GM18520 (cell line): ENCODE results near the gene SH3RF3.

ENCODE experiments used
- ATAC-seq: cut with Tn5 transposase; IDR thresholded peaks from one replicate; pipeline ENCODE4 v1.9.1; 2021; ENCODE audit not compliant: unreplicated experiment

The SH3RF3 gene

DNA sequence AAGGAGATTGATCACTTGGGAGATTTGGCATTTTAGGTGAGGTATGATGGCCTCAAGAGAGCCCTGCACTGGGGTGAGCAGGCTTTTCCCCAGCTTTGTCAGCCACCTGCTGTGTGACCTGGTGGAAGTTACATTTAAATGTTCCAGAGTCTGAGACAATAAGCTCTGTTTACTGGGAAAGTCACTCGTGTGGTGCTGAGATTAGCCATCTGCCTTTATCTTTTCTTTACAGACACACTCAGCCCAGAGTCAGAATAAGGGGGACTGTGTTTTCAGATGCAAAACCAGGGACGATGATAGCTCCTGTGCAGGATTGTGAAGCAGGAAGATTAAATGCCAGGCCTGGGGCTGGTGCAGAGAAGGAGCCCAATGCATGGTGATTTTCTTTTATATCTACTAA lies 47.9 kb downstream of the SH3RF3 start:
- no peak for ATAC-seq

DNA sequence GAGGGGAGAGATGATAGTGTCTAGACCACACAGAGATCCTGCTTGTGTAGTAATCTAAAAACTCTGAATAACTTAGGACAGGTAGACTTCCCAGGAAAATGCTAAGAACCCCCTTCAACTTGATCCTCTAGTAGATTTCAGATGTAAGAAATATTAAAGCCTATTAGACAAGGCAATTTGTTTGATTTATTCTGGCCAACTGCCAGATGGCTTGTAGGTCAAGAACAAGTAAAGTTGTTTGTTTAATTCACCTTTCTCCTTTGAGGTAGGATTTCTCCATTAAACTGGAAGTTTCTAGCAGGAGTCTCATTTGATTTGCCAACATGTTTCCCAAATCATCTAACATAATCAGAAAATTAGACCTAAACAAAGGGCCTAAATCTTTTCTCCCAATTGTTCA lies 48.6 kb downstream of the SH3RF3 start:
- ATAC-seq: no peak

DNA sequence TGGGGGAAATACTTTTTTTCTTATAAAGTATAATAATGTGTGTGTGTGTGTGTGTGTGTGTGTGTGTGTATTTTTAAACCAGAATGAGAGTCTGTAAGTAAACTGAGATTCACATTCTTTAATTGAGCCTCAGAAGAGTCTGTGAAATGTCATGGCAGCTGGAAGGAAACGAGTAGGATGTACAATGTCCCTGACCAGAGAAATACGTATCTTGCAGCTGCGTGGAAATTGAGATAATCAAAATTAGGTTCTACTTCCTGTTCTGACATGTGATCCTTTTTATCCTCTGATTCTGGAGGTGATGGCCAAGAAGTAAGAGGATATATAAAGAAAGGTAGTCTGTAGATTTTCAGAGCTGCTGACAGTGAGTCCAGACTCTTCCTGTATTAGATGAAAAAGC lies 50.0 kb downstream of the SH3RF3 start:
- no peak for ATAC-seq

DNA sequence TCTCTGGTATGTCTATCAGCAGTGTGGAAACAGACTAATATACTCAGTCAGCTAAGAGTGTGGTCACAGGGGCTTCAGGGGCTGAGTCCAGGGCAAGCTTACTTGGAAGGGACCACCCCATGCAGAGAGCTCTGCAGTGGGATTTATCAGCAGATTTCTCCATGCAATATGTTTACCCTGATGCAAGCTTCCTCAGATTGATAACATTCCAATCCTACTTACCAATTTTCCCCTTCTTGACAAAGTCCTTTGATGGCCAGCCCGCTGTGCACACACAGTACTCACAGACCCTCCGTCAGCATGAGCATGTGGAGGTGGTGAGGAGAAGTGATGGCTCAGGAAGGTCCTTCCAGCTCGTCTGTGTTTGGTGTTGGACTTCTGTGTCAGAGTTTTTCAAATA lies 51.8 kb downstream of the SH3RF3 start:
- no peak for ATAC-seq

DNA sequence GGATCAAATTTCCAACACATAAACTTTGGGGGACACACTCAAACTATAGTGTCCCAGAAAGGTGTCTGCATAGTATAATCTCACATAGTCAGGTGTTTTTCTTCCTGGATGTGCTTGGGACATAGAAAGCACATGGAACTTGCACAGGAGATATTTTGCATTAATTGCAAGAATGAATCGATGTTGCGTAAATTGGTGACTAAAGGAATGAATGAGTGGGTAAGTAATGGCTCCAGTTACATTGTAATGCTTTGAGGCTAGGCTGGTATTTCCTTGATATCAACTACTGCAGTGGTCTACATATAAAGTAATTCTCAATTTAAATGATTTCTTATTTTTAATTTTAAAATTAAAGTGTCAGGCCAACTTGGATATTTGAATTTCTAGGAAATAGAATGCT lies 53.4 kb downstream of the SH3RF3 start:
- ATAC-seq: no peak

DNA sequence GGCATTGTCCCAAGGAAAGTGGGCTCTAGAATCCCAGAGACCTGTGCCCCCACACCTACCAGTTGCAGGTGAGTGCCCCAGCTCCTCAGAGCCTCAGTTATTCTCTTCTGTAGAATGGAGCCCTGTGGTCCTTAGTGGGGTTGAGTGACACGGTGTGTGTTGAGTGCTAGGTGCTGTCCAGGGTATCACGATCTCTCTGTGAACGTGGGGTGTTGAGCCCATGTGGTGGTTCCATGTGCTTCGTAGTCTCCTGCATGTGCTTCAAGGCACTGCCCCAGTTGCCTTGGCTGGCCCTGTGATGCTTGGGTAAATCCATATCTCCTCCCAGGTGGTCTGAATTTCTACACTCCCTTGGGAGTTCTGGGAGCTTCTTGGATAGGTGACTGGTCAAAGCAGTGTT lies 54.9 kb downstream of the SH3RF3 start:
- no peak for ATAC-seq

DNA sequence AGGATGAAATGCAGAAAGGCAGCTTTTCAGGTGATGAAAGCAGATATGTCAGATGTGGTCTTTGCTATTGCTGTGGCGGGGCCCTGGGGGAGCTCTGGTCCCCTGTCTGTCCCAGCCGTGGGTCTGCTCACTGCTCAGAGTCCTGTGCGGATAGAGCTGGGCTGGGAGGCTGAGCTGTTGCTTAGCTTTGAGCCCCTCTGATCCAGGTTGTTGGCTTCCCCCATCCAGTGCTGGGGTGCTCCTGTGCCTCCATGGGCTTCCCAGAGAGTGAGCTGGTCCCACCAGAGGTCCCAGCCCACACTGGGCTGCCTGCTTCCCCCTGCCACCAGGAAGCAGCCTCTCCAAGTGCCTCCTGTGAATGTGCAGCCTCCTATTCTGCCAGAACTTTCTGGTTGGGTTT lies 55.4 kb downstream of the SH3RF3 start:
- no peak for ATAC-seq

DNA sequence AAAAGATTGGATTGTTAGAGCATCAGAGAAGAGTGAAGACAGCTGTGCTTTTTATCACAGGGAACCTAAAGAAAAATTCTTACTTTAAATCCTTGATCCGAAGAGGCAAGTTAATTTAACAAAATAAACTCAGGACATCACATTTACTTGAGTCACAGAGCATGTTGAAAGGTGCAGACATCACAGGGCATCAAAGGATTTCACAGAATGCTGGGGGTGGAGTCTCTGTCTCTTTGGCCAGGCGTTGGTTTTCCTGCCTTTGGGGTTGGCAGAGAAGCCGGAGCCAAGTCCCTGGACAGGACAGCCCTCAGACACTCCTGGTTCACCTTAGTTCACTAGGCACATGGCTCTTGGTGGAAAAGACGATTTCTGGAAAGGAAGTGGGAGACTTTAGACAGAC lies 56.3 kb downstream of the SH3RF3 start:
- ATAC-seq: no peak

DNA sequence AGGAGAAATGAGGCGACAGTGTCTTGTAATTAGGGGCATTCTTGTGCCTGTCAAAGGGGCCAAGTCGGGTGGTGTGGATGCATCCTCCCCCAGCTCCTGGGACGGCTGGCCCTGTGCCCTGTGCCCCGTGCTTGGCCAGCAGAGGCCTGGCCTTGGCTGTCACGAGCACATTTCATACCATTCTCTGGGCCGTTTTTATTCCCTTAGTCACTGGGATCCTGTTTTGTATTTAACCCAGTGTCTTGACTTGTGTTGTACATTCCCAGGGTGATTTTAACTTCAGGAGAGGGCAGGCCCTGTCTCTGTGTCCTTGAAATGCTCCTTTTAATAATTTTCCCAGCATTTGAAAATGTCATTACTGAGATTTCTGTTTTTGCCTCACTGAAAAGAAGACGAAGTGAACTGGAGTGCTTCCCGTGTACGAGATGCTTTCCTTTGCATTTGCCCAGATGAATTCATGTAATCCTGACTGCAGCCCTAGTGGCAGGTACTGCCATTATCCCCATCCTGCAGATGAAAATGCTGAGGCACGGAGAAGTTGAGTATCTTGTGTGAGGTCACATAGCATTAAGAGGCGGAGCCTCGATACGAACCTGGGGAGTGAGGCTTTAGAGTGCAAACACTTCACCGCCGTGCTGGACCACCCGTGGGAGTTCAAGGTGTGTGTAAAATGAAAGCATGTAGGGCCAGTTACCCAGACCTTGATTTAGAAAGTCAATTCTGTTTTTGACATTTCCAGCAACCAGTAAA lies 57.0 kb downstream of the SH3RF3 start:
- no peak for ATAC-seq

DNA sequence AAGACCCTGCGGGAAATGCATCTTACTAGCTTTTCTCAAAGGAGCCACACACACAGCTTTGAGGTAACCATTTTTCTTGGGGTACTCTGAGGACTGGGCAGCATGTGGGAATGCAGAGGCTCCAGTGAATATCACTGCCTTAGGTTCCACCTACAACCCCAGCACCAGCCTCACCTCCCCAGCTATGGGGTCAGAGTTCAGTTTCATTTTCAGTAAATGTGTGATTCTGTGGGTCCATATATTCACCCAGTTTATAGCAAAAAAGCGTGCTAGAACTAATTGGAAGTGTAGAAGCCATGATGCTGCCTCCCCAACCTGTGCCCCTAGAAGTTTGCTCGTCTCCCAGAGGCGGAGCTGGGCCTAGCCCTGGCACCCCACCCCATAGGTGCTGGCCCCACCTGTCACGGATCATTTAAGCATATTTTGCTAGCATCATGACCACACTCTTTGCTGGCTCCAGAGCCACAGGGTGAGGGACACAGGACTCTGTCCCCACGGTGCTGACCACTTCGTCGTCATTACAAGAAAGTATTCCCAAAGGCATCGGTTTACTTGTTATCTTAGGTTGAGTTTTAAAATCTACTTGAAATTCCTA lies 57.7 kb downstream of the SH3RF3 start:
- no peak for ATAC-seq

DNA sequence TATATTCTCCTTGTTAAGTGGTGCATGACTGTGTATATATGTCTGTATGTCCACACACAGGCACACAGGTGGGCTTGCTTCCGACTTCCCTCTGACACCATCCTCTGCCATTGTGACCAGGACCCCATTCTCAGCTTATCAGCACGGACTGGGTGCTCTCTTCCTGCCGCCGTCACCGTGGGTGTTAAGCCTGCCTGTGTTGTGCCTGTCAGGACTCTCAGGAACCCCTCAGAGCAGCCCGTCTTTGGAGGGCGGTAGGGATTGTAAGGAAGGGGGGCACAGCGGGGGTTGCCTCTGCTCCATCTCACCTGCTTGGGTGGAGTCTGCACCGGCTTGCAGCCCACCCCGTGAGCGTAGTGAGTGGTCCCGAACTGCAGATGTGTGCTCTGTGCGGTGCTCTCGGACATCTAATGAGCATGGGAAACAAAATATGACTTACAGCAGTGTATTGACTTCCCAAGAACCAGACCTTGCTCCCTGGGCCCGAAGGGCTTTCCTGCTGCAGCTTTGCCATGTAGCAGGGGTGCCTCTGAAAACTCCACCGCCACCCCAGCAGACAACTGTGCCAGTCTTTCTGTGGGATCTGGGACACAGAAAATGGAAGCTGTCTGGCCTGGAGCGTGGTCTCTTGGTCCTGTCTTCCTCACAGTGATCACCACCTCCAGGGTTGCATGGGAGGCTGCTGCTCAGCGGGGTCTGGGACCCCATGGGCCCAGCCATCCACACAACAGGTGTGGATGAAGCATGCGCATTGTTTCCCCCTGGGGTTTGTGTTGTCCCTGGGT lies 58.9 kb downstream of the SH3RF3 start:
- ATAC-seq: no peak

DNA sequence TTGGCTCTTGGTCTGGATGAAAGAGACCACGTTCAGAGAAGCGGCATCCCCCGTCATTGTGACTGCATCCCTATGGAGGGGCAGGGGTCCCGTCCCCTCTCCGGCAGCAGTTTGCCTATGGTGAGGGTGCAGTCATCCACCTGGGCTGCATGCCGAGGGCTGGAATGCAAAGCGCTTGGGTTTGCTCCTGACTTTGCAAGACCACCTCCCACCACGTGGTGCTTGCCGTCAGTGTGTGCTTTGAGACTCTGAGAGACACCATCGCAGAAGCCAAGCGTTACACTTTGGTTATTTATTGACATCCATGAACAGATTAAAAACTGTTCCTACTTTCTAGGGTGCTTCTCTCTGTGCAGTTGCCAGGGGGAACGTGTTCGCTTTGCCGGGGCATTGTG lies 59.5 kb downstream of the SH3RF3 start:
- ATAC-seq: no peak

DNA sequence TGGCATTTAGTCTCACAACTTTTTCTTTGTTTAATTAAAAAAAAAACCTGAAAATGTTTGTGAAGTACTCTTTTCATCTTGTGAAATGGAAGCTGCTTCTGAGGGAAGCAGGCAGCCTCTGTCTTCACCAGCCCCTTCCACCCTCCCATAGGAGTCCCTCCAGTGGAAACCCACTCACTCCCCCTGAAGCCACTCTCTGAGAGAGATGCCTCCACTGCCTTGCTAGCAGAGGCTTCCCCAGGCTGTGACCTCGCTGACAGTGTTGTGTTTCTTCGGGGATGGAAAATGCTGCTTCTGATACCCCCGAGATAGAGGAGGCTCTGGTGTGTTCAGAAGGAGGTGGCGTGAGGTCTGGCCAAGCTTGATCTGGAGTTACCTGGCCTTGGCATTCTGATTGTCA lies 59.9 kb downstream of the SH3RF3 start:
- ATAC-seq: no peak

DNA sequence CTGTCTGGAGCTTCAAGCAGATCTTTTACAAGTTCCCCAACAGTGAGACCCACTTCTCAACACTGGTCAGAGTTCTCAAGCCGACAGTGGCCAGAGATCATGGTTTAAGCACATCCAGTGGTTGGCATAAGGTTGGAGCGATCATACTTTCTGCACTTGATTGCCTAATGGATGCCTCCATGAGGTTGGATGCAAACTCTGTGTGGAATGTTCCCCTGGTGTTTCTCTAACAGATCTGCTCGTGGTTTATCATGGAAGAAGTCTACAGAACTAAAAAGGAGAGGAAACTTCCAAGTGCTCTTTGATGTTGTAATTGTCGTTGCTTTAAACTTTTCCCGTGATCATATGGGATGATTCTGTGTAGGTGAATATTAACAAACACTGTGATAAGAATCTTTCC lies 60.7 kb downstream of the SH3RF3 start:
- ATAC-seq: no peak

DNA sequence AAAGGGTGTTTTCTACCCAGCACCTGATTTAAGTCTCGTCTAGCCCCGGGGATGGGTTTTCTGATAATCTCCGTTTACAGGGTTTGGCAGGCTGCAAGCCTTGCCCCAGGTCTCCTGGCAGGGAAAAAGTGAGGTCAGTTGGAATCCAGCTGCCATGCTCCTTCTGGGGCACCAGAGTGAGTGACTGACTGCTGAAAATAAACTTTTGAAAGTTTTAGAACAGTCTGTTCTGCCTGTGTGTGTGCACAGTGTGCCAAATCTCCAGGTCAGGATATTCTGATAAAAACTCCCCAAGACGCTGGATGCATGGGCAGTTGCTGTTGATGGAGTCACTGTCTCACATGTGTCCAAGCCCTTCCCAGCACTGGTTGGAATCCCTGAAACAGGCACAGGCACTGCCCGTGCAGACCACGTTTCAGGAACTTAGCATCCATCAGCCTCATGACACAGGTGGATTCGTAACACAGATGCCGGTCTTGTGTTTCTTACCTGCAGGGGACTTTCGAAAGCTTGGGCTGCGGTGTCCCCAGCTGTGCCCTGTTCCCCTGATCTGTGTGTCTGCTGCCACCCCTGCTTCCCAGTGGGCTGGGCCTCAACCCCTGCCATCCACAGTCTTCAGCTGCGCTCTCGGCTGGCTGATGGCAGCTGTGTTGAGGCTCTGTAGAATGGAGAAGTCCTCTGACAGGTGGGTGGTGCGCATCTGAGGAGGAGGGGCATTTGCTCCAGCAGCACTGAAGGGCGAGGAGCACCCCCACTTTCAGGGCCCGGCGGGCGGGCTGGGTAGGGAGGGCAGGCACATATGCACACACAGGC lies 65.0 kb downstream of the SH3RF3 start:
- ATAC-seq: no peak

DNA sequence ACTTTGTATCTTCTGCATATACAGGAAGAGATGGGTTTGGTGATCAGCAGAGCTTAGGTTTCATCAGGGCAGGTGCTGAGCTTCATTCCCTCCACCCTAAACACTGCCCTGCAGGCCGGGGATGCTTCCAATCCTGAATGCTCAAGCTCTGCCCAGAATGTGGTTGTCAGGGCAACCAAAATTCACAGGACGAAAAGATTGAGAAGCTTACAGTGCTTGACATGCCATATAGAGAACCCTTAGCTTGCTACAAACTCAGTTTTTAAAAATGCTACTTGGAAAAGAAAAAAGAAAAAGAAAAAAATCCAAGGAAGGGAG lies 65.6 kb downstream of the SH3RF3 start:
- ATAC-seq: no peak

DNA sequence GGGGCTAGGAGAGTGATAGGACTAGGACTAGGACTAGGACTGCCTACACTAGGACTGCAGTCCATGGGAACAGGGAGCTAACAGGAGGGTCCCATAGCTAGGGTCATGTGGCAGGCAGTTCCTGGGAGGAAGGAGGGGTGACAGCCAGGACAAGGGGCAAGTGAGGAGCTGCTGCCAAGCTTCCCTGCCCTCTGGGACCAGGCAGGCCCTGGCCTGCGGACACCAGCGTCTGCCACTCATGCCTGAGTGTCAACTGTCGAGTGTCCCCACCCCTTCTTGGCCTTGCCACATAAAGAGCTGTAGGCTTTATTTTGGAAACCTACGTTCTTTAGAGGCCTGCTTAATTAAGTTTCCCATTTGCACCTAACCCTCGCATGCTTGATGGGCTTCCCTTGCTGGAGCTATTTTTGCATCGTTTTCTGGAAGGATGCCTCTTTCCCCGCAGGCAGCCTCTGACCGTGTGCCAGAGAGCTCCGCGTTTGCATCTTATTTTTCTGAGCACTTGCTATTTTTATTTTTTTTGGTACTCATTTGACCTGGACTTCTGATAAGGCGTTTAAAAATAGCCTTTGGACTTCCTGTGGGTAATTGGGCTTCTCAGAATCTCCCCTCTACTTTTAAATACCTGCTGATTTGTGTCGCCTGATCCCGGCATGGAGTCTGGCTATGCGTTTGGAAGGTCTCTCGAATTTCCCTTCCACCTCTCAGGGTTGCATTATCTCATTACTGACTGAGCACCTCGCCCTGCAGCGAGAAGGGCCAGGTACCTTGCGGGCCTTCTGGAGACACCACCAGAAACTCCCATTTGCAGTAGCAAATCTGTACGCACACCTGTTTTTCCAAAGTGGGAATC lies 66.4 kb downstream of the SH3RF3 start:
- no peak for ATAC-seq

DNA sequence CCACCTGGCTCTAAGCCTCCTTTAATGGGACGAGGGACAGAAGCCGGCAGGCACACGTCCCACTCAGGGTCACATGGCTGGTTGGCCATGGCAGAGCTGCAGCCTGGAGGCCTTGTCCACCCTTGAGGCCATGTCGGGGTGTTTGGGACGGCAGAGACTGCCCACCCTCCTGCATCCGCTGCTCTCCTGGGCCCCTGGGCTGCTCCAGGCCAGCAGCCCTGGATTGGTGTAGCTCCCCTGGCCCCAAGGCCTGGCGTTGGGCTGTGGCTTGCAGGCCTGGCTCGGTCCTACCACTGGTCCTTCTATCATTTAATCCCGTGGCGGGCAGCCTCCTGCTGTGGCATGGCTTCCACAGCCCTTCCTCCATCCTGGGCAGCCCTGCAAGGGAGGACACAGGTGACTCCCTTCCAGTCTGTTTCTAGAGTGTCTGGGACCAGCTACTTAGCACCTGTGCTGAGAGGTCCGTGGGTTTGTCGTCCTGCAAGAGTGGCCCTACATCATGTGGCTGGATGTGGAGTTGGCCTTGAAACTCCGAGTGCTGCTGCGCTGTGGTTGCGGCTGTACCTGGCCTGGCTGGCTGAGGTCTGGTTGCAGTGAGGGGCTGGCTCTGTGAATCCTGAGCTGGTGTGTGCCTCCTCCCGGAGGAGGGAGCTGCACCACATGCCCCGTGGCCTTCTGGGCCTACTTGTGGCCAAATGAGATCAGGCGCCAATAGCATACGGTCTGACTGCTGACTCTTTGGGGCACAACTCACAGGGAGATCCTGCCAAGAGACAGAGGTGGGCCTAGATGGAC lies 67.3 kb downstream of the SH3RF3 start:
- ATAC-seq: no peak

DNA sequence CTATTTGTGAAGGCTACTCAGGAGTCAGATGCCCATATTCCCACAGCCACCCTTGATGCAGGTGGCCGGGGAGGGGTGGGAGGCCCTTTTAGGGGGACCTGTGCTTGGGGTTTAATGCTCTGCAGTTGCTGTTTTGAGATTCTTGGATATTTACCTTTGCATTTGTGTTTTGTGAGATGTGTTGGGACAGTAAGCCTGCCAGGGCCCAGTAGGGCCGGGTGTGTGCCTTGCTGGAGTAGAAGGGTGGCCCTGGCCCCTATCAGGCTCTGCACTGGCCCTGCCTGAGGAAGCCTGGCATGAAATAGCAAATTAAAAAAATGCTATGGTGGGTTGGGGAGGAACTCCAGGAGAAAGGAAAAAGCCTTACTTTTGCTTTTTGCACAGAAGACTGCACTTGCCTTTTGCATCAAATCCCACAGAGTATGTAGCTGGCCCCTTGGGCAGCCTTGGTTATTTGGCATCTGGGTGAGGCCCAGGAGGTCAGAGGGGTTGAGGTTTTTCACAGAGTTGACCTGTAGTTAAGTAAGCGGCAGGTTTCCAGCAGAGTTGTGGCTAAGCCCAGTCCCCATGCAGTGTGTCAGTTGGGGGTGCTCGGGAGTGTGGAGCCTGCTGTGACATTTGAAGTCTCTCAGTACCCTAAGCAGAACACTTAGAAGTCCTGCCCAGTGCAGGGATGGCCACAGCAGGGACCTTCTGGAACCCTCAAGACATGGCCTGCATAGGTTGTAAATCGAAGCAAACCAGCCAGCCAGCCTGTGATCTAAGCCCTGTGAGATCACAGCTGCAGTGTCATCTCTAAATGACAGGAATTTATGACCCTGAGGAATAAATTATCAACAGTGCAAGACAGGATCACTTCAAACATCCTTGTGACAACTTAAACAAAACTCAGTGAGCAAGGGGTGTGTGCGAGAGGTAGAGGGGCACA lies 68.8 kb downstream of the SH3RF3 start:
- no peak for ATAC-seq
